GM19238 (cell line): ENCODE data around the gene NKD1.
"Not testable (repeated sequence)": the region's sequence is repeated elsewhere in the genome, so short reads cannot be mapped to it uniquely, and the experiment has no call there.

Experiments
- DNase-seq: peaks from one replicate; pipeline ENCODE4 v3.0.0; 2011; ENCODE audit warnings: low spot score; ENCODE audit not compliant: insufficient read length

The NKD1 gene

GRCh38 chr16:50520451-50521245 lies 27.5 kb upstream of the NKD1 start:
- no peak for DNase-seq

- no peak for DNase-seq
These were observed 26.8 kb upstream of the NKD1 start for GRCh38 chr16:50521246-50521900.

DNA sequence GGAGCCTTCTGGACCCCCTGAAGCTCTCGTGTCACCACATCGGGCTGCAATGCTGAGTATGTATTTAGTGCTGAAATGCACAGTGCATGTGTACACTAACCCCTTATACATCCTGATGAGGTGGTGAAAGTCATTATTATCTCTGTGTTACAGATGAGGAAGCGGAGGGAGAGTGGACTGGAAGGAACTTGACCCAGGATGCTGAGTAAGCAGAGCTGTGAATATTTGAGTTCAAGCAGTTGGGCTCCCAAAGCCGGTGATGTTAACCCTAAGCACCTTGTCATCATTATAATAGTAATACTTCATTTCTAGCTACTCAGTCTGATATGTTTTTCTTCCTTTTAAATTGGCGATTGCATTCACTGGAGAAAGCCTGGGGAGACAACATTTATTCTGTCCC lies 25.9 kb upstream of the NKD1 start:
- DNase-seq = no peak

DNA sequence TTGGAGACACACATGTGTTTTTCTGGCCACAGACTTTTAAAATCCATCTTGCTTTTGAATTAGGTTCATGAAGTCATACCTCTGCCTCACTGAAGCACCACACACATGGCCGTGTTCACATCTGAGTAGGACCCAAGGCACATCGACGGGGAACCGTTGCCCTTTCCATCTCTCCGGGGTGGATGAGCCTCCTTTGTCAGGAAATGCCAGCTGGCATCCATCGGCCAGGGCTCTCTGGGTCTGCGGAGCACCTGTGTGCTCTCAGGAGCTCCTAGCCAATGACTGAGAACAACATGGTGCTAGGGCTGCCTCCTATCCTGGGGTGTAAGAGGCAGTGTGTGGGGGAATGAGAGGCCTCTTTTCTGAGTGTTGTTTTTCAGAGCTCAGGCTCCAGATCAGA lies 24.5 kb upstream of the NKD1 start:
- DNase-seq = no peak

GRCh38 chr16:50525262-50525661 lies 22.9 kb upstream of the NKD1 start:
- no peak for DNase-seq

GRCh38 chr16:50525716-50526115 lies 22.5 kb upstream of the NKD1 start:
- no peak for DNase-seq

GRCh38 chr16:50526249-50526648 lies 21.9 kb upstream of the NKD1 start:
- no peak for DNase-seq

- no peak for DNase-seq
These were observed 21.4 kb upstream of the NKD1 start for GRCh38 chr16:50526796-50527195.

GRCh38 chr16:50528820-50529219 lies 19.4 kb upstream of the NKD1 start:
- no peak for DNase-seq

DNA sequence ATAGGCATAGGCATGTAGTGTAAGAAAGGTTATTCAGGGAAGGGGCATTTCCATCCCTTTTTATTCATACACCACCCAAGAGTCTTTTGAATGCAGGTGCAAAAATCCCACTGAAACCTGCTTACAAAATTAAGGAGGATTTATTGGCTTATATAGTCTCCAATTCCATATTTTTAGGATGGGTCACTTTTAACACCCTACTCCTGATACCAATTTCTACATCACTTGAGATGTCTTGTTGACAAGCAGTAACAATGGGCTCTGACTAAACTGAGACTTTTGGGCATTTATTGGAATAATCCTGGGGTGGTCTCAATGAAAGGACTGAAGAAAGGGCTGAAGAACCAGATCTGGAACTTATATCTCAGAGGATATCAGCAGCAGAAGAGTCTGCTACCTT lies 18.9 kb upstream of the NKD1 start:
- no peak for DNase-seq

- no peak for DNase-seq
These were observed 17.6 kb upstream of the NKD1 start for GRCh38 chr16:50530277-50531236.

GRCh38 chr16:50531359-50531758 lies 16.8 kb upstream of the NKD1 start:
- DNase-seq = no peak

DNA sequence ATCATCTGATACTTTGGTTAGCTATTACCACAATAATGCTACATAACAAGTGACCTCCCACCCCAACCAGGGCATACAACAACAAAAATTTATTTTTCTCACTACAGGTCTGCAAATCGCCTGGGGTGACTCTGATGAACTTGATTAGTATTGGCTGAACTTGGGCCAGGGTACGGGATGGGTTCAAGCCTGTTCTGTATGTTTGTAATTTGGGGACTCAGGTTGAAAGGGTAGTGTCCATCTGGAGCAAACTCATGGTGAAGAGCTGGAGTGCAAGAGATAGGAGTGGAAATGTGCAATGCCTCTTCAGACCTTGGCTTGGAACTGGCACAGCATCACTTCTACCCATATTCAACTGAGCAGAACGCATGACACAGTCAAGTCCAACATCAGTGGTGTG lies 16.3 kb upstream of the NKD1 start:
- DNase-seq = no peak

GRCh38 chr16:50532576-50532975 lies 15.6 kb upstream of the NKD1 start:
- no peak for DNase-seq

DNA sequence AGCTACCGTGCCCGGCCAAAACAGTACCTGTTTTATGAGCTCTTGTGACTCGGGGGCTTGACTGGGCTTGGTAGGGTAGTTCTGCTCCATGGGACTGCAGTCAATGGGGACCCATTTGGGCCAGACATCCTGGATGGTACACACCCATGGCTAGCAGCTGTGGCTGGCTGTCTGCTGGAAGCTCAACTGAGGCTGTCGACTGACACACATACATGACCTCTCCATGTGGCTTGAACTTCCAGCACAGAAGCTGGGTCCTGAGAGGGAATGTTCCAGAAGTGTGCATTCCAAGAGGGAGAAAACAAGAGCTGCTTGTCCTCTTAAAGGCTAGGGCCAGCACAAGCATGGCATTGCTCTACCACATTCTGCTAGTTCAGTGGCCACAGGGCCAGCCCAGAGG lies 14.9 kb upstream of the NKD1 start:
- DNase-seq = no peak

DNA sequence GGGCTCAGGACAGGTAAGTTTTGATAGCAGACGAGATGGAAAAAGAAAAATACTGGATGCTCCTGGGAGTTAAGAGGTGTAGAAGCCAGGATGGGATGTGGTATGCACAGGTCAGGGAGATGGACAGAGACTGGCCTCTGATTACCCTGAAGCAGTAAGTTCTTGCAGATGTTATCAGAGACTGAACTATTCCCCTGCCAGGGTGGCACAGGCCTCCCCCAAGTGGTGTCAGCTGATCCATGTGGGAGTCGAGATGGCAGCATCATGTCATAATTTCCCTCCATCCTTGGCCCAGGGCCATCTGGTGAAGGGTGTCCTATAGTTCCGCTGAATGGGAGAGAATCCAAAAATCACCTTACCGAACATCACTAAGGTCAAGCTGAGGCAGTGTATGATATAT lies 14.1 kb upstream of the NKD1 start:
- no peak for DNase-seq

GRCh38 chr16:50534556-50534955 lies 13.6 kb upstream of the NKD1 start:
- DNase-seq = no peak

DNA sequence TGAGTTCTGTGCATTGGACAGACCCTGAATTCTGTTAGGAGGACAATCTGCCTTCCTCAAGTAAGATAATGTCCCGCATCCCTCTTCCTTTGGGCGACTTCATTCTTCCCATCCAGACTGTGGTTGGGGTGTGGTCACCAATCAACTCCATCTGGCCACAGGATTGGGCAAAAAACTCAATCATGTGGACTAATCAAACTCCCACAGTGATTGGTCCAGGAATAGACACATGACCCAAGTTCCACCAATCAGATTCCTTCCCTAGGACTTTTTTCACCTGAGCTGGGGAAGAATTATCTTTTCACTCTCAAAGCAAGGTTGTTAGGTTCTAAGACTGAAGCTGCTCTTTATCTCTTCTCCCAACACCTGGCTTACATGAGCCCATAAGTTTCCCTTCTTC lies 13.2 kb upstream of the NKD1 start:
- no peak for DNase-seq

DNA sequence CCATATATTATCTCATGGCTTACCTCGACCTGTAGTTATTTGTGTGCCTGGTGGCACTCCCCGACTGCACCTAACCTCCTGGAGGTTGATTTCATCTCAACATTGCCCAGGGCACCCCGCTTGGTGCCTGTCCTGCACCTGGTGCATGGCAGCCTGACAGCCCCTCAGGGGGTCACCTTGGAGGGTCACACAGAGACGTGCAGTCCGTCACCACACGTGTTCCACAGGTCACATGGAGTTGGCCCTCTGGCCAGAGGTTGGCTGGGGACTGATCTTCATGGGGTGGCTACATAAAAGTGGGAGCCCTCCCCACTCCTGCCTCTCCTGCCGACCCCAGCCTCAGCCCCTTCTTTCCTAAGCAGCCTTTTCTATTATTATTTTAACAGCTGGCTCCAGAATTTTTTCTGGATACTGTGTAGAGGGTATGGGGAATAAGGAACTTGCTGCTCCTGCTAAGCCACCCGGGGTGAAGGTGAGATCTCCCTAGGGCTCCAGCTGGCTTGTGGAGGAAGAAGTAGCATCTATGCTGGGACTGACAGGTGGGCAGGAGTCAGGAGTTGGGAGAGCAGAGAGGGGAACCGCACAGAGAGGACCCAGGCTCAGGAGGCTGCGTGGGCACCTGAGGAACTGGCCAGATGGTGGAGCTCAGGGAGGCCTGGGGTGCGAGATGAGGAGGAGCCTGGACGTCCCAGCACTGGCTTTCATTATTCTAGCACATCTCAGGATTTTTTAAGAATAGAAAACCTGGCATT lies 12.5 kb upstream of the NKD1 start:
- no peak for DNase-seq

- not testable (repeated sequence) for DNase-seq
These were observed 11.9 kb upstream of the NKD1 start for GRCh38 chr16:50536258-50536645.

GRCh38 chr16:50537533-50538290 lies 10.5 kb upstream of the NKD1 start:
- DNase-seq = no peak
